UCSD-AML1 (cell line): ENCODE measurements around the gene ACP1.

Experiments
- DNase-seq: peaks from one replicate; lab custom pipeline; 2025; ENCODE audit not compliant: unreplicated experiment; lab: John Stamatoyannopoulos, UW

ACP1 gene

GRCh38 chr2:254241-254640 is 10.5 kb upstream of the ACP1 start:
- no peak for DNase-seq

GRCh38 chr2:255195-255594 is 9.6 kb upstream of the ACP1 start:
- DNase-seq, result no peak

GRCh38 chr2:256094-256493 is 8.7 kb upstream of the ACP1 start:
- no peak for DNase-seq

GRCh38 chr2:257429-257828 is 7.3 kb upstream of the ACP1 start:
- DNase-seq, result no peak

- DNase-seq, result no peak
Measured at GRCh38 chr2:257842-258241, 6.9 kb upstream of the ACP1 start.

- no peak for DNase-seq
Measured at GRCh38 chr2:258933-259332, 5.8 kb upstream of the ACP1 start.

- no peak for DNase-seq
Measured at GRCh38 chr2:259789-260331, 4.9 kb upstream of the ACP1 start.

GRCh38 chr2:260507-261161 is 4.1 kb upstream of the ACP1 start:
- DNase-seq, result no peak

GRCh38 chr2:262117-262516 is 2.6 kb upstream of the ACP1 start:
- DNase-seq, result no peak

GRCh38 chr2:263022-263738 is 1.6 kb upstream of the ACP1 start:
- no peak for DNase-seq

- DNase-seq, result no peak
Measured at GRCh38 chr2:263774-264492, 814 bp upstream of the ACP1 start, which contains the start of gene SH3YL1. Gene SH3YL1 (minus strand): TSS chr2:264032. CDS start chr2:263984, 48 bp downstream.

GRCh38 chr2:268323-268722 is 3.6 kb downstream of the ACP1 start:
- no peak for DNase-seq

- no peak for DNase-seq
Measured at GRCh38 chr2:269356-270030, 4.7 kb downstream of the ACP1 start.

- no peak for DNase-seq
Measured at GRCh38 chr2:270861-271260, 6.1 kb downstream of the ACP1 start.

- DNase-seq, result no peak
Measured at GRCh38 chr2:271917-272316, 7.2 kb downstream of the ACP1 start.

- no peak for DNase-seq
Measured at GRCh38 chr2:273333-273732, 8.6 kb downstream of the ACP1 start.

GRCh38 chr2:274503-274902 is 9.8 kb downstream of the ACP1 start:
- peak; percentile 26 for DNase-seq

- DNase-seq, result no peak
Measured at GRCh38 chr2:275466-275865, 10.7 kb downstream of the ACP1 start.

- no peak for DNase-seq
Measured at GRCh38 chr2:278312-278926, 13.7 kb downstream of the ACP1 start.

GRCh38 chr2:278927-279320 is 14.2 kb downstream of the ACP1 start:
- DNase-seq, result no peak

GRCh38 chr2:279366-279765 is 14.6 kb downstream of the ACP1 start:
- no peak for DNase-seq
